Panc1 (cell line): ENCODE measurements around the gene VPS41.

ENCODE experiments used
- POLR2AphosphoS5 ChIP-seq: IDR thresholded peaks from 2 replicates; pipeline ENCODE4 v1.6.1; 2012; ENCODE audit warnings: mild to moderate bottlenecking, low read depth, low read length, moderate library complexity
- TF ChIP-seq, protein P1 (sequence below): fragments of 450-650 bp; IDR thresholded peaks from 2 replicates; pipeline ENCODE4 v1.5.1; 2017; ENCODE audit warnings: mild to moderate bottlenecking
- TF ChIP-seq, protein P2 (sequence below), 2 experiments: IDR thresholded peaks; 2 replicates each; pipeline ENCODE4 v1.6.1; 2011 to 2012; ENCODE audit warnings: low read depth in 2 of 2, control low read depth in 1 of 2, low read length in 1 of 2, mild to moderate bottlenecking in 1 of 2, moderate library complexity in 1 of 2; ENCODE audit not compliant: insufficient read depth in 1 of 2

- TF ChIP-seq, protein P1, sequence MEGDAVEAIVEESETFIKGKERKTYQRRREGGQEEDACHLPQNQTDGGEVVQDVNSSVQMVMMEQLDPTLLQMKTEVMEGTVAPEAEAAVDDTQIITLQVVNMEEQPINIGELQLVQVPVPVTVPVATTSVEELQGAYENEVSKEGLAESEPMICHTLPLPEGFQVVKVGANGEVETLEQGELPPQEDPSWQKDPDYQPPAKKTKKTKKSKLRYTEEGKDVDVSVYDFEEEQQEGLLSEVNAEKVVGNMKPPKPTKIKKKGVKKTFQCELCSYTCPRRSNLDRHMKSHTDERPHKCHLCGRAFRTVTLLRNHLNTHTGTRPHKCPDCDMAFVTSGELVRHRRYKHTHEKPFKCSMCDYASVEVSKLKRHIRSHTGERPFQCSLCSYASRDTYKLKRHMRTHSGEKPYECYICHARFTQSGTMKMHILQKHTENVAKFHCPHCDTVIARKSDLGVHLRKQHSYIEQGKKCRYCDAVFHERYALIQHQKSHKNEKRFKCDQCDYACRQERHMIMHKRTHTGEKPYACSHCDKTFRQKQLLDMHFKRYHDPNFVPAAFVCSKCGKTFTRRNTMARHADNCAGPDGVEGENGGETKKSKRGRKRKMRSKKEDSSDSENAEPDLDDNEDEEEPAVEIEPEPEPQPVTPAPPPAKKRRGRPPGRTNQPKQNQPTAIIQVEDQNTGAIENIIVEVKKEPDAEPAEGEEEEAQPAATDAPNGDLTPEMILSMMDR: no peak
- no peak for TF ChIP-seq POLR2AphosphoS5
- TF ChIP-seq, protein P2, sequence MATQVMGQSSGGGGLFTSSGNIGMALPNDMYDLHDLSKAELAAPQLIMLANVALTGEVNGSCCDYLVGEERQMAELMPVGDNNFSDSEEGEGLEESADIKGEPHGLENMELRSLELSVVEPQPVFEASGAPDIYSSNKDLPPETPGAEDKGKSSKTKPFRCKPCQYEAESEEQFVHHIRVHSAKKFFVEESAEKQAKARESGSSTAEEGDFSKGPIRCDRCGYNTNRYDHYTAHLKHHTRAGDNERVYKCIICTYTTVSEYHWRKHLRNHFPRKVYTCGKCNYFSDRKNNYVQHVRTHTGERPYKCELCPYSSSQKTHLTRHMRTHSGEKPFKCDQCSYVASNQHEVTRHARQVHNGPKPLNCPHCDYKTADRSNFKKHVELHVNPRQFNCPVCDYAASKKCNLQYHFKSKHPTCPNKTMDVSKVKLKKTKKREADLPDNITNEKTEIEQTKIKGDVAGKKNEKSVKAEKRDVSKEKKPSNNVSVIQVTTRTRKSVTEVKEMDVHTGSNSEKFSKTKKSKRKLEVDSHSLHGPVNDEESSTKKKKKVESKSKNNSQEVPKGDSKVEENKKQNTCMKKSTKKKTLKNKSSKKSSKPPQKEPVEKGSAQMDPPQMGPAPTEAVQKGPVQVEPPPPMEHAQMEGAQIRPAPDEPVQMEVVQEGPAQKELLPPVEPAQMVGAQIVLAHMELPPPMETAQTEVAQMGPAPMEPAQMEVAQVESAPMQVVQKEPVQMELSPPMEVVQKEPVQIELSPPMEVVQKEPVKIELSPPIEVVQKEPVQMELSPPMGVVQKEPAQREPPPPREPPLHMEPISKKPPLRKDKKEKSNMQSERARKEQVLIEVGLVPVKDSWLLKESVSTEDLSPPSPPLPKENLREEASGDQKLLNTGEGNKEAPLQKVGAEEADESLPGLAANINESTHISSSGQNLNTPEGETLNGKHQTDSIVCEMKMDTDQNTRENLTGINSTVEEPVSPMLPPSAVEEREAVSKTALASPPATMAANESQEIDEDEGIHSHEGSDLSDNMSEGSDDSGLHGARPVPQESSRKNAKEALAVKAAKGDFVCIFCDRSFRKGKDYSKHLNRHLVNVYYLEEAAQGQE (IDR thresholded peaks at IDR 0.05; ENCODE audit: insufficient read depth in 1 of 2, low read depth in 2 of 2, low read length in 1 of 2): no peak
These were observed 74.6 kb downstream of the VPS41 start for GRCh38 chr7:38834357-38834756.
